GM19240 (cell line): ENCODE measurements around the gene DLX4.

Experiments
- DNase-seq: peaks from one replicate; pipeline ENCODE4 v3.0.0; 2011; ENCODE audit warnings: low spot score; ENCODE audit not compliant: insufficient read length

Gene DLX4

GRCh38 chr17:49969134-49969759 lies at the start of gene DLX4:
DLX4 (plus strand) TSS chr17:49969190; CDS start chr17:49969469, 279 bp downstream.
- DNase-seq, result peak; percentile 68

- DNase-seq, result no peak
Measured at GRCh38 chr17:49920030-49920769, 48.8 kb upstream of the DLX4 start.

- no peak for DNase-seq
Measured at GRCh38 chr17:49922095-49922494, 46.9 kb upstream of the DLX4 start.

- no peak for DNase-seq
Measured at GRCh38 chr17:49924116-49924515, 44.9 kb upstream of the DLX4 start.

GRCh38 chr17:49924589-49924988 lies 44.4 kb upstream of the DLX4 start:
- DNase-seq, result no peak

- no peak for DNase-seq
Measured at GRCh38 chr17:49925921-49926320, 43.1 kb upstream of the DLX4 start.

GRCh38 chr17:49926886-49927285 lies 42.1 kb upstream of the DLX4 start:
- DNase-seq, result no peak

- no peak for DNase-seq
Measured at GRCh38 chr17:49928126-49928800, 40.7 kb upstream of the DLX4 start.

- no peak for DNase-seq
Measured at GRCh38 chr17:49928837-49929475, 40.0 kb upstream of the DLX4 start.

- no peak for DNase-seq
Measured at GRCh38 chr17:49930880-49931279, 38.1 kb upstream of the DLX4 start.

- no peak for DNase-seq
Measured at GRCh38 chr17:49931416-49932137, 37.4 kb upstream of the DLX4 start.

- no peak for DNase-seq
Measured at GRCh38 chr17:49932138-49932723, 36.8 kb upstream of the DLX4 start.

GRCh38 chr17:49932901-49933300 lies 36.1 kb upstream of the DLX4 start:
- DNase-seq, result no peak

- no peak for DNase-seq
Measured at GRCh38 chr17:49935526-49936210, 33.3 kb upstream of the DLX4 start.

GRCh38 chr17:49936386-49936785 lies 32.6 kb upstream of the DLX4 start:
- no peak for DNase-seq

- DNase-seq, result no peak
Measured at GRCh38 chr17:49939318-49939717, 29.7 kb upstream of the DLX4 start.

GRCh38 chr17:49941427-49941826 lies 27.6 kb upstream of the DLX4 start:
- DNase-seq, result no peak

GRCh38 chr17:49942947-49943346 lies 26.0 kb upstream of the DLX4 start:
- DNase-seq, result no peak

- no peak for DNase-seq
Measured at GRCh38 chr17:49944273-49944870, 24.6 kb upstream of the DLX4 start.

GRCh38 chr17:49946208-49946607 lies 22.8 kb upstream of the DLX4 start:
- no peak for DNase-seq
